Stimulated activated CD8-positive, alpha-beta memory T cell treated with anti-CD3 and anti-CD28 coated beads, Interleukin-7, amount 100 ng/mL, for 4 hours (primary cell): ENCODE results near the gene AHCTF1.

Experiments
- DNase-seq, 2 donors: peaks; one replicate each; pipeline ENCODE4 v3.0.0-alpha.2; 2020; ENCODE audit warnings: low read depth in 2 of 2

The AHCTF1 gene

DNA sequence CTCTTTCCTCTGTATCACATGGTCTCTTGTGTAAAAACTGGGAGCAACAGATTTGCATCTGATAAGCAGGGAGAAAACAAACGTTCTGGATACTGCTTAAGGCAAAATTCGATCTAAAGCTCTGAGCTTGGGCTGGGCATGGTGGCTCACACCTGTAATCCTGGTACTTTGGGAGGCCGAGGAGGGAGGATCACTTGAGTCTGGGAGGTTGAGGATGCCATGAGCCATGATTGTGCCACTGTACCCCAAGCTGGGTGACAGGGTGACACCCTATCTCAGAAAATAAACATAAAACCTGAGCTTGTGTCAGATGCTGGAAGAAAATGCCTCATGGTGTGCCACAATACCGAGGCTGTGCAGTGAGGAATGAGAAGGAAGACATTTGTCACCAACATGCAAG lies 133.6 kb downstream of the AHCTF1 start:
- no peak for DNase-seq

DNA sequence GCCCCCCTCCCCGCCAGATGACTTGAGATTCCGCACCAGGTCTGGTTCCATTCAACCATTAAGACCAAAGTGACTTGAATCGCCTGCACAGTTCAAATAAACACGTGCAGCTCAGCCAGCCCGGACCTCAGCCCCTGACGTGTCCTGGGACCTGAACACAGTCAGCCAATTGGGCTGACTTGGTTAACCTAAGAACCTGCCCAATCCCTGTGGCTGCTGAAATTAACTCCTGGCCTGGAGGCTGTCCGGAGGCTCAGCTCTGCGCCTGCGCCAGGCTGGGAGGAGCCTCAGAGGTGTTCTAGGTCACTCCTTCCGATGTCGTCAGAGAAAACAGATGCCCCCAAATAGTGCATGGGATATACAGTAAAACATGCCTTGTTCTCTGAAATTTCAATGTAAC lies 134.2 kb downstream of the AHCTF1 start:
- DNase-seq = no peak

DNA sequence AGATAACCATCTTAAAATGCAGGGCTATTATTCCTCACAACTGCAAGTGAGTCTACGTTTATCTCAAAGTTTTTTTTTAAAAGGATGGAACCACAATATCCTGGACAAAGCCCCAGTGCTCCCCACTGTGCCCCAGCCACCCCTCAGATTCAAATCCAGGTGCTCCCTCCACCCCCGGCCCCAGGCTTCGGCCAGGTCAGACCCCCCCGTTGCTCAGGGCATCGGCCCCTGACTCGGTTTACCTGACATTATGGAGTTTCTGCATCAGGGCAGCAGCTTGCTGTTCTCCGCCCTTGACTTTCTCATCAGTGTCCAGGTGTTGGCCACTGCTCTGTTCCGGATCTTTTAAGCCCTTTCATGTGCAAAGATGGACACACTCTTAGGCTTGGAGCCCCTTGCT lies 134.6 kb downstream of the AHCTF1 start:
- no peak for DNase-seq

- no peak for DNase-seq
These were observed 135.6 kb downstream of the AHCTF1 start for GRCh38 chr1:246795906-246796694.

DNA sequence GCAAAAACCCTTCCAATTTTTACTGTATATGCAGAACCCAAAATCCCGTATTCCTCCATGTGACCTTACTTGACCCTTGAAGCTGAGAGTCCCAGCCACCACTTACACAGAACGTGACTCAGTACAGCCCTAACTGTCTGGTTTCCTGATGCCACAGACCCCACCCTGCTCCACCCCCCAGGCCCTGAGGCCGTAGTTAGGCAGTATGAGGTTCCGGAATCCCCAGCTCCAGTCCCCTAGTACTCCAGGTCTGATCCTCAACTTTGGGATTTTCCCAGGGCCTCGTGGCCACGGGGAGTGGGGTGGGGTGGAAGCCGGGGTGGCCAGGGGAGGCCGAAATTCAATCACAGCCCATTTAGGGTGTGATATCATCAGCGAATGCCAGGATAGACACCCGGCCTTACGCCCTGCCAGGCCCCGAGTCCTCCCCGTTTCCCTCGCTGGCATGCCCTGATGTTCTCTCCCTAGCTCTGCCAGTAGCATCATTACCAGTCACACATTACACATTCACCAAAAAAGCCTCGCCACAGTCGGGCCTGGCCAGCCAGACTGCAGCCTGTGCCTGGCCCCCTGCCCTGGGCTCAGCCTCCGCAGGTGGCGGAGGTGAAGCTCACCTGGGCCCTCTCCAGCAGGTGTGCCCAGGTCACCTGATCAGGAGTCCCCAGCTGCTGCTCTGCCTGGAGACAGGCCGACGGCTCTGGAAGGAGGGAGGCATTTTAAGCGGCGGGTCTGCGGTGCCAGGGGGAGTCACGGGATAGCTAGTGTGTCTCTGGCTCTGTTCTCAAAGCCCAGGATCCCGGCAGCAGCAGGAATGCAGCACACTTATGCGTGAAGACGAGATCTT lies 136.7 kb downstream of the AHCTF1 start:
- DNase-seq = no peak

- DNase-seq = no peak
These were observed 137.5 kb downstream of the AHCTF1 start for GRCh38 chr1:246794048-246794827.

GRCh38 chr1:246793356-246793896 lies 138.3 kb downstream of the AHCTF1 start:
- DNase-seq = no peak

DNA sequence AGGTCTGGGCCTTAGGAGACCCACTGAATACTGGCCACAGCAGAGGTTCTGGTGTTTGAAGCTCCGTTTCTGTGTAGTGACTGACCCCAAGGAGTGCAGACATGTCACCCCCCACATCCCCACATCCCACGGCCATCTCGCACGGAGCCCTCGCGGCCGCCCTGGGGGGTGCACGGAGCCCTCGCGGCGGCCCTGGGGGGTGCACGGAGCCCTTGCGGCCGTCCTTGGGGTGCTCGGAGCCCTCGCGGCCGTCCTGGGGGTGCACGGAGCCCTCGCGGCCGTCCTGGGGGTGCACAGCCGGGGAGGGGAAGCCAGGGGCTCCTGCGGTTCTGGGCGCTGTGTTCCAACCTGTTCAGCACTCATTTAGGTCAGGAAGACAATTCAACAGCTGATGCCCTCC lies 139.1 kb downstream of the AHCTF1 start:
- DNase-seq = no peak

DNA sequence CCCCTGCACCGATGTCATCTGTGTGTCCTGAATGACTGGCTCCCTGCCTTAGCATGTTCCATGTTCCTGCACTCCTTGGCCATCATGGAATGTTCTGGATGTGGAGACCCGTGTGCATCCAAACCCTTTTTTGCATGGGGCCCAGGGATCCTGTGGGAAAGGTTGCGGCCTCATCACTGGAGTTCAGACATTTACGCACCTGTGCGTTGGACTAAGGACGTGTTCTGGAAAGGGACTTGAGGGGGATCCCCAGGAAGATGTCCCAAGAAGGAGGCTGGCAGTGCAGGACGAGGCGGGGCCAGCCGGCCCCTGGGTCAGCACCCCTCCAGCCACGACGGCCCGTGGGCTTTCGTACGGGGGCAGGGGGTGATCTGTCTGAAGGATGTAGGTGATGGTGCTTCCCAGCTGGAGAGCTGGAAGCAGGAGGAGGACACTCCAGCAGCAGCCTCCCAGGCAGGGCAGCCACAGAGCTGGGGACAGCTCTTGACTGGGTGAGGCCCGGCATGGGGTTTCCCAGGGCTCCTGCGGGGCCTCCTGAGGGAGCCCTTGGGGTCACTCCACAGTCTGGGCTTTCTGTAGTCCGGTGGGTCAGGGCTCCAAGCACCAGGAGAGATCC lies 140.3 kb downstream of the AHCTF1 start:
- DNase-seq = no peak

DNA sequence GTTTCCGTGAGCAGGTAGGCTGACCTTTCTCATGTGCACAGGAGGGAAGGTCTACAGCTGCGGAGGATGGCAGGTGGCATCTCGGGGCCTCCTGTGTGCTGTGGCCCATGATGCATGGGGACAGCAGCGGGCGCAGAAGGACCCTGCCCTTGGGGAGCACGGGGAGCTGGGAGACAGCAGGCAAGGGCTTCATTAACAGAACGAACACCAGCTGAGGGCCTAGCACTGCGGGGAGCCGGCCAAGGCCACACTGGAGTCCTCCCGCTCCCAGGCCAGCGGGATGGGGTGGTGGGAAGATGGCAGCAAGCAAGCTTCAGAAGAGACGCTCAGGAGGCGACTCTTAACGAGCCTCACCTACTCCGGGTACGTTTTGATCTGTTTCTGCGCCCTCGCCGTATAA lies 140.9 kb downstream of the AHCTF1 start:
- DNase-seq = no peak

DNA sequence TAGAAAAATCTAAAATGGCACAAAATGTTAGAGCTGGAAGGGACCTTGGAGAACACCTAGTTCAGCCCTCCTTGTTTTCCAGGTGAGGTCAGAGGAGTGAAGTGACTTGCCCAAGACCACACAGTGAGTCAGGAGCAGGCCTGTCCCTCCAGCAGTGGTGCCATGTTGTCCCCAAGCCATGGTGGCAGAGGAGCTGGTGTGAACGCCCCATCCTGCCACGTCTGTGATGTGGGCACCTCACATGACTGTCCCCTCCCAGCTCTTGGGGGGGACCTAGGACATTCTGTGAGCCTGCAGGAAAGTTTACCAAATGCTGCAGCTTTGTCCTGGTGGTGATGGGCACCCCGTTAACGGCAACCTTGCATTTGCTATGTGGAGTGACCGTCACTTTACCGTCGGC lies 141.4 kb downstream of the AHCTF1 start:
- no peak for DNase-seq

GRCh38 chr1:246789454-246790339 lies 142.1 kb downstream of the AHCTF1 start:
- DNase-seq = no peak
